Measurements from ENCODE around the gene TBC1D4. TPM values are rescaled to one million over a fixed set of nuclear protein-coding genes. Genes with fewer than 3 reads are reported as not detected.

The TBC1D4 gene
- polyA plus RNA-seq, 1 of the 3 experiments (the other 2 are of a cell fraction), result 8.8 TPM

- Histone ChIP-seq H3K9me3 (no peaks in the 10 kb centered on the region), H3K4me3 (ENCODE audit: low read depth in 2 of 2, low read length in 1 of 2) (no peak overlapping the region), H3K9ac (no peak overlapping the region), H3K27me3 (ENCODE audit: insufficient read depth) (no peaks in the 10 kb centered on the region), H3K36me3 (replicated peaks in 1 of 2; ENCODE audit: control insufficient read depth in 1 of 2, insufficient read depth in 2 of 2, low read length in 1 of 2) (no peaks in the 10 kb centered on the region), H3K79me2 (ENCODE audit: insufficient read depth) (no peaks in the 10 kb centered on the region), H3K9me2 (no peaks in the 10 kb centered on the region), H3K4me1 (ENCODE audit: control insufficient read depth in 1 of 2, insufficient read depth in 2 of 2, low read depth in 1 of 2, low read length in 1 of 2) (peaks cover 0 to 4% of the 10 kb centered on the region in 2 experiments; a peak in 3 of 4 replicates), H3K4me2 (no peak overlapping the region), H4K20me1 (ENCODE audit: insufficient read depth) (no peaks in the 10 kb centered on the region), H2AFZ (ENCODE audit: low read depth) (no peak overlapping the region), H3K27ac (ENCODE audit: low read depth in 2 of 2, low read length in 1 of 2) (no peak overlapping the region), H3F3A (replicated peaks; ENCODE audit: insufficient read depth) (peaks cover 12% of the 10 kb centered on the region)
- ChIA-PET POLR2A (no interaction called here), CTCF (interaction anchor here (0.8 to 1.2 kb wide), 2 partner anchors 45 to 55 kb away, joined by 3 to 4 read pairs; no protein-coding TSS in a partner anchor)
- TF ChIP-seq EP300 (IDR thresholded peaks at IDR 0.05; ENCODE audit: borderline replicate concordance in 1 of 2, low read depth in 1 of 2, low read length in 1 of 2) (no peak), ELF1 (IDR thresholded peaks at IDR 0.05) (no peak), POLR2AphosphoS5 (IDR thresholded peaks at IDR 0.05; ENCODE audit: low read depth, low read length) (no peak), FOSL2 (IDR thresholded peaks at IDR 0.05; ENCODE audit: borderline replicate concordance, low read depth) (no peak), REST (IDR thresholded peaks at IDR 0.05; ENCODE audit: low read depth, low read length) (no peak), TCF12 (IDR thresholded peaks at IDR 0.05) (no peak), MAX (IDR thresholded peaks at IDR 0.05; ENCODE audit: low read depth) (no peak), GABPA (IDR thresholded peaks at IDR 0.05; ENCODE audit: low read depth) (no peak), NRF1 (IDR thresholded peaks at IDR 0.05; ENCODE audit: low read depth, low read length) (no peak), YY1 (IDR thresholded peaks at IDR 0.05; ENCODE audit: low read depth) (no peak), PBX3 (IDR thresholded peaks at IDR 0.05) (no peak), RCOR1 (IDR thresholded peaks at IDR 0.05; ENCODE audit: low read length) (no peak)
- WGBS (ENCODE audit: low lambda C conversion rate), result 97% methylated on average over 4 of the region's 4 CpGs
- no peak for DNase-seq
Measured at GRCh38 chr13:75303263-75303662, 178.7 kb downstream of the TBC1D4 start.

GRCh38 chr13:75302071-75302698, 179.8 kb downstream of the TBC1D4 start:
- CTCF ChIA-PET, result interaction anchor here (1.0 to 1.3 kb wide), 2 partner anchors 9 to 14 kb away, joined by 3 read pairs; no protein-coding TSS in a partner anchor

More at GRCh38 chr13:75302071-75302698, 179.8 kb downstream of the TBC1D4 start:
- no peak overlapping the region for H3K4me2 ChIP-seq
- no peaks in the 10 kb centered on the region for H3K9me3 ChIP-seq
- no peak overlapping the region for H3K27ac ChIP-seq (ENCODE audit: low read depth in 2 of 2, low read length in 1 of 2)
- WGBS (ENCODE audit: low lambda C conversion rate), result 92% methylated on average over 10 of the region's 10 CpGs
- TF ChIP-seq EP300 (IDR thresholded peaks at IDR 0.05; ENCODE audit: borderline replicate concordance in 1 of 2, low read depth in 1 of 2, low read length in 1 of 2), result no peak
- TF ChIP-seq USF1 (IDR thresholded peaks at IDR 0.05; ENCODE audit: borderline replicate concordance, low read depth), result no peak
- TF ChIP-seq MAX (IDR thresholded peaks at IDR 0.05; ENCODE audit: low read depth), result no peak
- no peak for TF ChIP-seq POLR2AphosphoS5 (IDR thresholded peaks at IDR 0.05; ENCODE audit: low read depth, low read length)
- TF ChIP-seq RFX5 (IDR thresholded peaks at IDR 0.05; ENCODE audit: low read length), result no peak
- H3K4me1 ChIP-seq (ENCODE audit: control insufficient read depth in 1 of 2, insufficient read depth in 2 of 2, low read depth in 1 of 2, low read length in 1 of 2), result peaks cover 0 to 4% of the 10 kb centered on the region in 2 experiments; a peak in 3 of 4 replicates
- H3K79me2 ChIP-seq (ENCODE audit: insufficient read depth), result no peaks in the 10 kb centered on the region
- POLR2A ChIA-PET, result no interaction called here
- no peak overlapping the region for H2AFZ ChIP-seq (ENCODE audit: low read depth)
- no peak overlapping the region for H3K4me3 ChIP-seq (ENCODE audit: low read depth in 2 of 2, low read length in 1 of 2)
- DNase-seq, result no peak
- no peak overlapping the region for H3K9ac ChIP-seq
- peaks cover 12% of the 10 kb centered on the region for H3F3A ChIP-seq (replicated peaks; ENCODE audit: insufficient read depth)
- H4K20me1 ChIP-seq (ENCODE audit: insufficient read depth), result no peaks in the 10 kb centered on the region
- H3K9me2 ChIP-seq, result no peaks in the 10 kb centered on the region
- no peaks in the 10 kb centered on the region for H3K36me3 ChIP-seq (replicated peaks in 1 of 2; ENCODE audit: control insufficient read depth in 1 of 2, insufficient read depth in 2 of 2, low read length in 1 of 2)
- H3K27me3 ChIP-seq (ENCODE audit: insufficient read depth), result no peaks in the 10 kb centered on the region

All from SK-N-SH (cell line).